Measurements from ENCODE around the gene TBRG1.

TBRG1 gene

DNA sequence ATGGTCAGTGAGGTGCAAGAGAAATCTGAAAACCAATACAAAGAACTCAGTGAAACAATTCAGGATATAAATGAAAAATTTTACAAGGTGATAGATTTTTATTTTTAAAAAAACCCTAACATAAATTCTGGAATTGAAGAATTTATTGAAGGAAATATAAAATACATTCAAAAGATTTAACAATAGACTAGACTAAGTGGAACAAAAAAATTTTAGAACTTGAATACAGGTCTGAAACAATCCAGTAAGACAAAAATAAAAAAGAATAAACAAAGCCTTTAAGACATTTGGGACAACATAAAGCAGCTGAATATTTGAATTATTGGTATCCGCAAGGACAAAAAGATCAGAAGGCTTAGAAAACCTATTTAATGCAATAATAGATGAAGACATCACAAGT lies 59.8 kb downstream of the TBRG1 start:
- DNase-seq (ENCODE audit: low spot score in 2 of 2) (no peak), ATAC-seq (ENCODE audit: low read depth) (no peak)
- Mint-ChIP-seq H3K27me3 (peaks cover 1% of the 10 kb centered on the region), H3K4me3 (no peak overlapping the region), H3K36me3 (peaks cover 17% of the 10 kb centered on the region), H3K9me3 (peaks cover 13% of the 10 kb centered on the region), H3K27ac (no peak overlapping the region), H3K4me1 (no peaks in the 10 kb centered on the region)

All from memory B cell (primary cell).